Transverse colon (tissue), 4 donors: ENCODE data around the gene HOXC5.

Source experiments
- CTCF ChIP-seq, 5 experiments: fragments of 200-600 bp in 3 of 5; fragments of 450-650 bp in 2 of 5; sonication (generic) in 3 of 5; IDR thresholded peaks; 1 replicate in 2 of 5; 2 replicates in 3 of 5; pipeline ENCODE4 v1.5.1; 2016 to 2017; ENCODE audit warnings: antibody characterized with exemption in 5 of 5, inconsistent platforms in 3 of 5, mild to moderate bottlenecking in 2 of 5, moderate library complexity in 1 of 5
- POLR2A ChIP-seq: fragments of 450-650 bp; IDR thresholded peaks from one replicate; pipeline ENCODE4 v1.6.1; 2016; ENCODE audit warnings: antibody characterized with exemption, mild to moderate bottlenecking, moderate library complexity
- POLR2AphosphoS5 ChIP-seq, 3 donors: sonication (generic); formaldehyde crosslinking; IDR thresholded peaks; one replicate each; pipeline ENCODE4 v1.6.1; 2016; ENCODE audit warnings: antibody characterized with exemption in 3 of 3

GRCh38 chr12:54060975-54061778, 28.3 kb downstream of the HOXC5 start:
- TF ChIP-seq CTCF (IDR thresholded peaks at IDR 0.05), result no peak
- no peak for TF ChIP-seq POLR2A
- no peak for TF ChIP-seq POLR2AphosphoS5 (IDR thresholded peaks at IDR 0.05)
